ENCODE results near the gene YIPF2. TPM values are rescaled to one million over a fixed set of nuclear protein-coding genes. Genes with fewer than 3 reads are reported as not detected.

The YIPF2 gene
- total RNA-seq, 4 donors from 2014 or later, result 17.8 to 30.8 (median 24.2) TPM

DNA sequence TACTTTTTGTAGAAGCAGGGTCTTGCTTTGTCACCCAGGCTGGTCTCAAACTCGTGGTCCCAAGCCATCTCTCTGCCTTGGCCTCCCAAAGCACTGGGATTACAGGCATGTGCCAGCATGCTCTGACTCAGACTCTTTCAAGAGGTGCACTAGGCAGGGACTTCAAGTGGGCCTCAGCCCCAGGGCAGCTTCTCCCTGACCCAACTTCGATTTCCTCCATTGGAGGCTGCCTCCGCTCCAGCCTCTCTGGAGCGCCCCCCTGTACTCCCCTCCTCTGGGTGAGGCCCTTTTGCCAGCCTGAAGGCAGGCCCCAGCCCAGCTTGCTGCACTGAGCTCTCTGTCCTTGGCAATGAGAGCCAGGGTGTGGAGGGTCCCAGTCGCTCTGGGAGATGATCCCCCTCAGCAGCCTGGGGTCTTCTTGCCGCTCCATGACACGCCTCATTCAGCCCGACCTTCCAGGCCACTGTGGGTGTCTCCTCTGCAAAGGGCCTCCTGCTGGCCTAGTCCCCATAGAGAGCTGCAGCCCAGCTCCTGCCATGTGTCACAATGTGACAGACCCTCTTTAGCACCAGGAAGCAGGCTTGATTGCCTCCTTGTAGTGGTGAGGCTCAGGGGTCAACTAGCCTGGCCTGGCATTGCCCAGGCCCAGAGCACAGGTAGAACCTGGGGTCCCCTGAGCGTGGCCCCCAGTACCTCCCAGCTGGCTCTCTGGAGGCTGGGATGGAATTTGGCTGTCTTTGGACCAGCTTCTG, 40.6 kb downstream of the YIPF2 start:
- Histone ChIP-seq H3K27me3 (no peaks in the 10 kb centered on the region), H3K4me3 (no peak overlapping the region), H3K36me3 (no peaks in the 10 kb centered on the region), H3K4me1 (peaks cover 60 to 94% of the 10 kb centered on the region in 2 donors), H3K9me3 (no peaks in the 10 kb centered on the region), H3K27ac (peak overlapping the region; percentile 11 to 95 (median 64))
- TF ChIP-seq, protein P1, sequence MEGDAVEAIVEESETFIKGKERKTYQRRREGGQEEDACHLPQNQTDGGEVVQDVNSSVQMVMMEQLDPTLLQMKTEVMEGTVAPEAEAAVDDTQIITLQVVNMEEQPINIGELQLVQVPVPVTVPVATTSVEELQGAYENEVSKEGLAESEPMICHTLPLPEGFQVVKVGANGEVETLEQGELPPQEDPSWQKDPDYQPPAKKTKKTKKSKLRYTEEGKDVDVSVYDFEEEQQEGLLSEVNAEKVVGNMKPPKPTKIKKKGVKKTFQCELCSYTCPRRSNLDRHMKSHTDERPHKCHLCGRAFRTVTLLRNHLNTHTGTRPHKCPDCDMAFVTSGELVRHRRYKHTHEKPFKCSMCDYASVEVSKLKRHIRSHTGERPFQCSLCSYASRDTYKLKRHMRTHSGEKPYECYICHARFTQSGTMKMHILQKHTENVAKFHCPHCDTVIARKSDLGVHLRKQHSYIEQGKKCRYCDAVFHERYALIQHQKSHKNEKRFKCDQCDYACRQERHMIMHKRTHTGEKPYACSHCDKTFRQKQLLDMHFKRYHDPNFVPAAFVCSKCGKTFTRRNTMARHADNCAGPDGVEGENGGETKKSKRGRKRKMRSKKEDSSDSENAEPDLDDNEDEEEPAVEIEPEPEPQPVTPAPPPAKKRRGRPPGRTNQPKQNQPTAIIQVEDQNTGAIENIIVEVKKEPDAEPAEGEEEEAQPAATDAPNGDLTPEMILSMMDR (IDR thresholded peaks at IDR 0.05 in 4 of 5, conservative IDR thresholded peaks at IDR 0.05 in 1 of 5), result no peak
- no peak for TF ChIP-seq POLR2A (IDR thresholded peaks at IDR 0.05)
- intact Hi-C loops (cut with DNase I; ENCODE audit: low total_unique reads), result no loop called here
- in situ Hi-C loops (cut with MboI; ENCODE audit: low sequenced_read_pairs in 4 of 4), result no loop called here
- DNase-seq (no peak), ATAC-seq (no peak)

DNA sequence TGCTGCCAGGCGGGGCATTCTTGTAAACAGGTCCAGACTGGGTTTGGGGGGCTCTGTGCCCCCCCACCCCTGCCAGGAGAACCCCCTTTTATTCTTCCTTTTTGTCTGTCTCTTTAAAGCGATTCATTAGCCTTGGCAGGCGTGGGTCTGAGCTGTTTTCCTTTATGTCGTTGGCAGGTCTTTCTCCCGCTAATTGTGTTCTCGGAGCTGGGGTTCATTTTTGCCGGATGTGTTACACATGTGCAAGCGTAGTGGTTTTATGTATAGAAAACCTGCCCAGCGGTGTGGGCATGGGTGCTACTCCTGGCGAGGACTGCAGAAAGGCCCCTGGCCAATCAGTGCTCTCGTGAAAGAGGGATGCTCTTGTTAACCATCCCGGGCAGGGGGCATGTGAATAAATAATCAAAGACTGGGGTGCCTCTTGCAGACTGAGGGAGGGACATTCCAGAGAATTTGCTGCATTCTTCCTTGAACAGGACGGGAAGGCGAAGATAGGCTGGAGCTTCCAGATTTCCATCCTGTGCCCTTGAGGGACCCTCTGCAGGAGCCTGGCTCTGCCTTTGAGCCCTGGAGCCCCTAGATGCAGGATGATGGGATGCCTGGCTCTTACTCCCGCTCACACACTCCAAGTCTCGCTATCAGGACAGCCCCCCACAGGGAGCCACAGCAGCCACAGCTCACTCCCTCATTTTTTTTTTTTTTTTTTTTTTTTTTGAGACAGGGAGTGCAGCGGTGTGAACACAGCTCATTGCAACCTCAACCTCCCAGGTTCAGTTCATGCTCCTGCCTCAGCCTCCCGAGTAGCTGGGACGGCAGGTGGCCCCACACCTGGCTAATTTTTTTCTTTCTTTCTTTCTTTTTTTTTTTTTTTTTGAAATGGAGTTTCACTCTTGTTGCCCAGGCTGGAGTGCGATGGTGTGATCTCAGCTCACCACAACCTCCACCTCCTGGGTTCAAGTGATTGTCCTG, 43.0 kb downstream of the YIPF2 start:
- Histone ChIP-seq H3K36me3 (no peaks in the 10 kb centered on the region), H3K27me3 (no peaks in the 10 kb centered on the region), H3K4me1 (peaks cover 60 to 94% of the 10 kb centered on the region in 2 donors), H3K27ac (peak overlapping the region; percentile 84 to 98 (median 92)), H3K9me3 (no peaks in the 10 kb centered on the region), H3K4me3 (no peak overlapping the region)
- DNase-seq, result no peak
- intact Hi-C loops (cut with DNase I; ENCODE audit: low total_unique reads) (no loop called here), in situ Hi-C loops (cut with MboI; ENCODE audit: low sequenced_read_pairs in 4 of 4) (no loop called here)
- no peak for ATAC-seq
- TF ChIP-seq POLR2A (IDR thresholded peaks at IDR 0.05), result no peak
- TF ChIP-seq, protein P1 (IDR thresholded peaks at IDR 0.05 in 4 of 5, conservative IDR thresholded peaks at IDR 0.05 in 1 of 5), result no peak

DNA sequence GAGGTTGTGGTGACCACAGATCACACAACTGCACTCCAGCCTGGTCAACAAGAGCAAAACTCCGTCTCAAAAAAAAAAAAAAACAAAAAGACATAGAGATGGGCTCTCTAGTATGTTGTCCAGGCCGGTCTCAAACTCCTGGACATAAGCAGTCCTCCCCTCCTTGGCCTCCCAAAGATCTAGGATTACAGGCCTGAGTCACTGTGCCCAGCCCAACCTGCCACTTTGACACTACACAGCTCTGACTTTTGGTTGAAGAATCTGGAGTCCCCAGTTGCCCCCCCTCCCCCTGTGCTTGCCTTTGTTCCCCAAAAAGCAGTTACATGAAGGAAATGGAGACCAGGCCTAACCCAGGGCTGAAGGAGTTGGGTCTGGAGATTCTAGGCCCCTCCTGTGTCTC, 44.2 kb downstream of the YIPF2 start:
- Histone ChIP-seq H3K27me3 (no peaks in the 10 kb centered on the region), H3K4me3 (no peak overlapping the region), H3K27ac (peak overlapping the region; percentile 84 to 98 (median 92)), H3K9me3 (no peaks in the 10 kb centered on the region), H3K36me3 (no peaks in the 10 kb centered on the region), H3K4me1 (peaks cover 71 to 96% of the 10 kb centered on the region in 2 donors)
- in situ Hi-C loops (cut with MboI; ENCODE audit: low sequenced_read_pairs in 4 of 4) (no loop called here), intact Hi-C loops (cut with DNase I; ENCODE audit: low total_unique reads) (no loop called here)
- no peak for DNase-seq
- no peak for TF ChIP-seq POLR2A (IDR thresholded peaks at IDR 0.05)
- TF ChIP-seq, protein P1 (IDR thresholded peaks at IDR 0.05 in 4 of 5, conservative IDR thresholded peaks at IDR 0.05 in 1 of 5), result no peak
- peak; percentile 46 to 74 for ATAC-seq

DNA sequence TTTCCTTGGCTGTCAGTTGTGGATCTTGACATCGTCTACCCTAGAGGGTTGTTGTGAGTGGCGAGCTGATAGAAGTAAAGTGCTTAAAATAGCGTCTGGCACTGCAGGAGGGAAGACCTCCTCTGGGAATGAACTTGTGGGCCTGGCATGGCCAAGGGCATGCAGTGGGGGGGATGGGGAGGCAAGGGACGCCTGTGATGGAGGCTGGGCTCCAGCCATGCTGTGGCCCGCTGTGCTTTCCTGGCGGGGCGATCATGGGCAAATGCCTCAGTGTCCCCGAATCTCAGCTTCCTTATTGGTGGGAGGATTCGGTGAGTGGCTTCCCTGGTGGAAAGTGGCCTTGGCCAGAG, 46.4 kb downstream of the YIPF2 start:
- no peaks in the 10 kb centered on the region for H3K27me3 ChIP-seq
- peaks cover 75 to 96% of the 10 kb centered on the region in 2 donors for H3K4me1 ChIP-seq
- in situ Hi-C loops (cut with MboI; ENCODE audit: low sequenced_read_pairs in 4 of 4), result no loop called here
- TF ChIP-seq, protein P1 (IDR thresholded peaks at IDR 0.05 in 4 of 5, conservative IDR thresholded peaks at IDR 0.05 in 1 of 5), result no peak
- TF ChIP-seq POLR2A (IDR thresholded peaks at IDR 0.05), result no peak
- H3K4me3 ChIP-seq, result no peak overlapping the region
- H3K9me3 ChIP-seq, result no peaks in the 10 kb centered on the region
- ATAC-seq (peak in 1 of 2 donors; percentile 41), DNase-seq (peak in 1 of 2 donors; percentile 57)
- H3K36me3 ChIP-seq, result no peaks in the 10 kb centered on the region
- H3K27ac ChIP-seq, result peak overlapping the region; percentile 84 to 98 (median 92)
- intact Hi-C loops (cut with DNase I; ENCODE audit: low total_unique reads), result no loop called here
